ENCODE data around the gene PTPRZ1.

The PTPRZ1 gene

DNA sequence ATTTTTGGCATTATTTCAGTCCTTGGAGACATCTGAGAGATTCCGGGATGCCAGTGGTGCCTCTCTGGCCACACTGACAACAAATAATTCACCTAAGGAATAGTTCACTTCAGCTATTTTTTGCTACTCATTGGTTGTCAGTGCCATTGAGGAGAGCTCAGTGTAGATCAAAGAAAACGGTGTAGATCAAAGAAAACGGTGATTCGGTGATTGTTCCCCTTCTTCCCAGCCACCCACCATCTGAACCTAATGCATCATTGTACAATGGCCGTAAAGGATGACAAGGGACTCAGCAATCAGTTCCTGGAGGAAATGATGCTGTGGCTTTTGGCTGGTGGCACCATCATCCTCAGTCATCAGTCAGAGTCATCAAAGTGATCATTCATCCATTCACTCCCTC lies 80.6 kb downstream of the PTPRZ1 start:
- H3K27ac Mint-ChIP-seq = no peak overlapping the region
- no peak for ATAC-seq (ENCODE audit: low read depth)
- H3K27me3 Mint-ChIP-seq = peaks cover 3% of the 10 kb centered on the region
- no peaks in the 10 kb centered on the region for H3K4me1 Mint-ChIP-seq
- no peaks in the 10 kb centered on the region for H3K36me3 Mint-ChIP-seq
- no peak overlapping the region for H3K4me3 Mint-ChIP-seq
- DNase-seq (ENCODE audit: low spot score in 2 of 2) = no peak
- no peaks in the 10 kb centered on the region for H3K9me3 Mint-ChIP-seq

DNA sequence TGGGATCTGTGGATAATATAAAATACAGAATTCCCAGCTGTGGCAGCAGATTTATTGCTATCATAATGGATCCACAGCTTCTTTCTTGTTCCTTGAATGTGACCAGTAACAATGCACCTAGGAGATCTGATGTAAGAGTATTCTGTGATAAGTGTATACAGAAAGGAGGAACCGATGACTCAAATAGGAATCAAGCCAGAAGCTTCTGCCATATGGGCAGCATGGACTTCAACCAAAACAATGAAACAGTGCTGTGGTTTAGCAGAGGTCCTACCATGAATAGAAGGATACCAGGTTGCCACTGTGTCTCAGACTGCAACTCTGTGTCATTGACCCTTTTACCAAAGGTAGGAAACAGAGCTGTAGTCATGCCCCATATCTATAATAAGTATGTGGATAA lies 81.8 kb downstream of the PTPRZ1 start:
- Mint-ChIP-seq H3K27ac (no peak overlapping the region), H3K4me3 (no peak overlapping the region), H3K9me3 (no peaks in the 10 kb centered on the region), H3K27me3 (peaks cover 3% of the 10 kb centered on the region), H3K36me3 (no peaks in the 10 kb centered on the region), H3K4me1 (no peaks in the 10 kb centered on the region)
- ATAC-seq (ENCODE audit: low read depth) = no peak
- no peak for DNase-seq (ENCODE audit: low spot score in 2 of 2)

DNA sequence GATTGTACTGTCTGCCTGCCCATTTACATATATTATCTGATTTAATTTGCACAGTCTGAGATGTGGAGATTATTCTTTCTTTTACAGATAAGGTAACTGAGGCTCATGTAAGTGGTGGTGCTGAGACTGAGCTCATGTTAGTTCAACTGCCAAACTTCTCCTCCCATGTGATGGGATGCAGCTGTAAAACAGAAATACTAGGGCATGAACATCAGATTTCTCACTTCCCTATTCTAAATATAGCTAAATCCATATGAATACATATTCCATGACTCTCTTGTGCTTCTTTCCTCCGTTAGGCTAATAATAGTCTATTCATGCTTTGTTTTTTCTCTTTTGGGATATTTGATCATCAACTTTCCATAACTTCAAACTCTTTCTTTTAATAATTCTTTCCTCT lies 84.7 kb downstream of the PTPRZ1 start:
- Mint-ChIP-seq H3K27me3 (peaks cover 3% of the 10 kb centered on the region), H3K9me3 (no peaks in the 10 kb centered on the region), H3K4me3 (no peak overlapping the region), H3K27ac (no peak overlapping the region), H3K4me1 (no peaks in the 10 kb centered on the region), H3K36me3 (no peaks in the 10 kb centered on the region)
- ATAC-seq (ENCODE audit: low read depth) (no peak), DNase-seq (ENCODE audit: low spot score in 2 of 2) (no peak)

DNA sequence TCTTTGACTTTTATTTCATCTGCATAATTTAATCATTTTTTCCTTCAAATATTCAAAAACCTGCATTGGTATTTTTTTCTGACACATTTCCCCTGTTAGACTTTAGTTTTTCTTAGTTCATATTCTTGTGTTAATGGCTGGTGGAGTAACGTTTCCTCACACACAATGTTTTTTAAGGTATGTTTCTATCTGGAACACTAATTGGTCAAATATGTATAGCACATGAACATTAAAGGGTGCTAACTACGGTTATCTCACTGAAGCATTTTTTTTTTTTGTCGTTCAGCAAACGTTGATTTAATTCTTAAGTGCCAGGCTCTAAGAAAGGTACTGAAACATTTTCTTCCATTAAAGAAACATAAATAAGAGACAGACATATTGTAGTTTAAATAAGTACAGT lies 87.7 kb downstream of the PTPRZ1 start:
- ATAC-seq (ENCODE audit: low read depth) = no peak

DNA sequence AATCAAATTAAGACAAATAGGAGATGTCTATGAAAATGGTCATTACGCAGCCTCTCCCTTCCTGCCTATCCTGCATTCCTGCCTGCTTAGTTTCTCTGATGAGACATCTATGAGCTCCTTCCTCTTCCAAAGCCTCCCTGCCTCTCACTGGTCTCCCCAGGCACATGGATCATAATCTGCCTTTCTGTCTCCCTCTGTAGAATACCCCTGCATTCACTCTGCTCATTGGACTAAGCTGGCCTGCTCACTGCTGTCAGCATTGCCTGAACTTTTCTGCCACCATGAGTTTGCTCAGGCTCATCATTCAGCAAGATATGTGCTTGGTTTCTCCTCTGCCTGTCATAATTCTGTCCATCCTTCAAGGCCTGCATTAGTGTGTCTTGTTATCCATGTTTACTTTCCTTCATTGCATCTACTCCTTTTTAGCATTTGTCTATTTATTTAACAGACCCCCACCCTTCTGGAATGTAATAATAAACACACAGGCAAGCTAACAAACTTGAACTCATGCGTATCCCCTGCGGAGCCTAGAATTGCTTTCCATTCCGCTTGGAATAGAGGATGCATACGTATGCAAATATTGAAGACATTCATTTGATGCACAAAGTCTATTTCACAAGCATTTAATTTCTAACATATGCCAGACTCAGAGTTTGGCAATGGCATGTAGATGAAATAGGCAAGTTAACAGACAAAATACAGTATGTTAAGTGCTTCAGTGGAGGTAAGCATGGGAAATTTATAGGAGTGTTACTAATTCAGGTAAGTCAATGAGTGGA lies 88.3 kb downstream of the PTPRZ1 start:
- Mint-ChIP-seq H3K9me3 (peaks cover 4% of the 10 kb centered on the region), H3K4me1 (peaks cover 2% of the 10 kb centered on the region), H3K36me3 (no peaks in the 10 kb centered on the region), H3K27ac (no peak overlapping the region), H3K27me3 (peaks cover 5% of the 10 kb centered on the region), H3K4me3 (no peak overlapping the region)
- DNase-seq (ENCODE audit: low spot score in 2 of 2) (no peak), ATAC-seq (ENCODE audit: low read depth) (no peak)

More for the DNA sequence above, 87.7 kb downstream of the PTPRZ1 start:
- H3K27me3 Mint-ChIP-seq = peaks cover 3% of the 10 kb centered on the region
- H3K4me1 Mint-ChIP-seq = peaks cover 2% of the 10 kb centered on the region
- no peak overlapping the region for H3K4me3 Mint-ChIP-seq
- H3K9me3 Mint-ChIP-seq = peaks cover 4% of the 10 kb centered on the region
- no peak overlapping the region for H3K27ac Mint-ChIP-seq
- no peaks in the 10 kb centered on the region for H3K36me3 Mint-ChIP-seq
- DNase-seq (ENCODE audit: low spot score in 2 of 2) = no peak

DNA sequence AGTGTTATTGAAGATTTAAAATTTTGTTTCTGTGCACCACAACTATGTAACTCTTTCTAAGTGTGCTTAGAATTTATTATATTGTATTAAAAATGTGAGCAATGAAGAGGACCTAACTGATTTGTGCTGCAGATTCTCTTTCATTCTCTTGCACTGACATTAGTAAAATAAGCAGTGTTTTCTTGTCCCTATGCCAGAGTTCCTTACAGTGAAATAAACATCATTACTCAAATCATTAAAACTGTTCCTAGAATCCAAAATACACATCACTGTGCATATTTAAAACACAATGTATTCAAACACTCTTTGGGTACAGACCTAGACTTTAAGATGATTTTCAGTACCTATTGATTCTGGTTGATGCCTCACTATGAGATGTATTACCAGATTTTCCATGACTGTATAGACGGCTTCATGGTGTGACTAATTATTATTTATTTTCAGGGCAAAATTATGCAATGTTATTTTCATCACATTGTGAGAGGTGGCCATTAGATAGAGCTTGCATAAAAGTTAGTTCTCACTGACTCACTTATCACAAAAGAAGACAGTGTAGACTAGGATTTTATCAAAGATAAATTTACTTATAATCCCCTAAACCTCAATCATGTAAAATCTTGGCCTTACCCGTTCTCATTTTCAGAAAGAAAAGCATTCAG lies 93.4 kb downstream of the PTPRZ1 start:
- Mint-ChIP-seq H3K4me3 (no peak overlapping the region), H3K36me3 (no peaks in the 10 kb centered on the region), H3K27me3 (peaks cover 2% of the 10 kb centered on the region), H3K4me1 (peaks cover 2% of the 10 kb centered on the region), H3K9me3 (peaks cover 4% of the 10 kb centered on the region), H3K27ac (no peak overlapping the region)
- ATAC-seq (ENCODE audit: low read depth) (no peak), DNase-seq (ENCODE audit: low spot score in 2 of 2) (no peak)

DNA sequence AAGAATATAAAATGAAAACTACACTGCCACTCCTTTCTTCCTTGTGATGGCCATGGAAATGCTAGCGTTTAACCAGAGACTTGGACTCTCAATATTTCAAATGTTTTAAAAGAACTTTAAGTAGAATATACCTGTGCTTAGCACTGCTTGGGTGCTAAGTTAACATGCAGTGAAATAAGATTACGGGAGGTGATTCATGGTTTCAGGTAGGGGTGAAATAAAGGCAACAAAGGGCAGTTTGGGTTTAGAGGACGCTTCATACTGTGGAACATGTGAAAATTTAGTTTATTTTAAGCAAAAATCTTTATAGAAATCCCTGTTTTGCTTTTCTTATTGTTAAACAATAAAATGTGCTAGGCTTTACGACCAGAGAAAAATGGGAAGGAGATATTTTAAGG lies 94.0 kb downstream of the PTPRZ1 start:
- Mint-ChIP-seq H3K36me3 (no peaks in the 10 kb centered on the region), H3K27ac (no peak overlapping the region), H3K27me3 (peaks cover 2% of the 10 kb centered on the region), H3K9me3 (peaks cover 4% of the 10 kb centered on the region), H3K4me3 (no peak overlapping the region), H3K4me1 (peaks cover 2% of the 10 kb centered on the region)
- DNase-seq (ENCODE audit: low spot score in 2 of 2) (no peak), ATAC-seq (ENCODE audit: low read depth) (no peak)

DNA sequence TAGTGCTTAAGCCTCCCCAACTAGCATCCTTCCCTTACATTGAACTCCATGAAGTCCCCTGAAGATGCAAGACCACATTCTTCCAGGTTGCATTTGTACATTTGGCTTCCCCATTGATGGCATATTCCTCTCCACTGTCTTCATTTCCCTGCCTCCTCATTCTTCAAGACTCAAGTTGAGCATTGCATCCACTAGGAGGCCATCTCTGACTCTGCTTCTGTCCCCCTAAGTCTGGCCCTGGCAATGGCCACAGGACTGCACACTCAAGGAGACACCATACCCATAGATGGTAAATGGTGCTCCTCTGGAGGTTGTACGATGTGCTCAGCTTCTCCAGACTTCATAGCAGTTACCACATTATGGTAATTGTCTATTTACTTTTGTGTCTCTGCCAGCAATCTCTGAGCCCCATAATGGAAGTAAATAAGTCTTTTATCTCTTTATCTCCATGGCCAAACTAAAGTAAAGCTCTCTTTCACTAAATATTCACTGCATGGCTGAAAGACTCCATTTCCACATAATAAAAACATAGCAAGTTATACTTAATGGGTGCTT lies 112.6 kb downstream of the PTPRZ1 start:
- H3K9me3 Mint-ChIP-seq = no peaks in the 10 kb centered on the region
- H3K27ac Mint-ChIP-seq = no peak overlapping the region

DNA sequence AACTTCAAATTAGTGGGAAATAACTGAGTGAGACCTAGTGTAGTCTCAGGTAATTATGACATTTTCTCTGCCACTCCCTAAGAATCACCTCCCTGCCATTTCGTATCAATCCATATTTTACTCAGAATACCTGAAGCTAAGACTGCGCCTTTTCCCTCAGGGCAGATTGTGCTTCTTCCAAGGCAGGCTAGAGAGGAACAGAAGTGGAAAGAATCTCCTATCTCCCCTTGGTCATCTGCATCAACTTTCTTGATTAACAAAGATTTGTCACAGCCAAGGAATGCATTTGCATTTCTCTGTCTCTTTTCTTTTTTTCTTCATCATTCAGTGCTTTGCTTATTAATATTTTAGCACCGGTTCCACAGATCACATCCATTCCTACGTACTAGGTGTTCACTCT lies 119.1 kb downstream of the PTPRZ1 start:
- Mint-ChIP-seq H3K36me3 (no peaks in the 10 kb centered on the region), H3K9me3 (no peaks in the 10 kb centered on the region), H3K4me3 (no peak overlapping the region), H3K27ac (no peak overlapping the region), H3K4me1 (no peaks in the 10 kb centered on the region), H3K27me3 (peaks cover 2% of the 10 kb centered on the region)
- ATAC-seq (ENCODE audit: low read depth) (no peak), DNase-seq (ENCODE audit: low spot score in 2 of 2) (no peak)

More for the DNA sequence above, 112.6 kb downstream of the PTPRZ1 start:
- H3K27me3 Mint-ChIP-seq = peaks cover 7% of the 10 kb centered on the region
- DNase-seq (ENCODE audit: low spot score in 2 of 2) (no peak), ATAC-seq (ENCODE audit: low read depth) (no peak)
- no peak overlapping the region for H3K4me3 Mint-ChIP-seq
- H3K36me3 Mint-ChIP-seq = no peaks in the 10 kb centered on the region
- no peaks in the 10 kb centered on the region for H3K4me1 Mint-ChIP-seq

DNA sequence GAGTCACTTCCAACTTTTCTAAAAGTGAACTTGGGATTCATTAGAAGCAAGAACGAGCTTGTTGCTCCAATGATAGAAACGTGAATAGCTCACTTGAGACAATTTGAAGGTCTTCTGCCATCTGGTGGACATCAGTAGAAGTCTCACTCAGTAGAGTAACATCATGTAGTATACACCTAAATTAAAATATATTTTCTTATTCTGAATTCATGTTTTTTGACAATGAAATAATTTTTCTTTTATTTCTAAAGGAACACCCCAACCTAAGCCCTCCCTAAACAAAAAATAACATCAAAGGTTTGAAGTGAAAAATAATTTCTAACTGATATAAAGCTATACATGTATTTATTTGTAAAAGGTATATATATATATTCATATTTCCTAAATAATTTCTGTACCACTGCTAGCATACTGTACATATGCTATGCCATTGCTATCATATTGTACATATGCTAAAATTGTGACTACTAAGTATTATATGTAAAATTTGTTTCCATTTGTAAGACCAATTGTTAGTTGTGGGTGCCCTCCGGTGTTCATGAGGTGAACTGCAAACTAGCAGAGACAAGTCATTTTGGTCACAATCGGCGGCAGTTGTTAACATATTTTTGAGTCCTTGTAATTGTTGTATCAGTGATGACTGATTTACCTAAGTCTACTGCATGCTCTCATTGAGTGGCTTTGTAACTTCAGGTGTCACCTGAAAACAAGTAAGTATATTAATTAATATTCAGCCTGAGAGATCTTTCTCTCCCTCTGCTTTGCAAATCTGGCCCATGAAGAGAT lies 121.9 kb downstream of the PTPRZ1 start:
- ATAC-seq (ENCODE audit: low read depth) = peak; percentile 84
- DNase-seq (ENCODE audit: low spot score in 2 of 2) = peak; percentile 30 to 35
- Mint-ChIP-seq H3K4me3 (no peak overlapping the region), H3K27me3 (no peaks in the 10 kb centered on the region), H3K4me1 (no peaks in the 10 kb centered on the region), H3K9me3 (no peaks in the 10 kb centered on the region), H3K36me3 (no peaks in the 10 kb centered on the region), H3K27ac (no peak overlapping the region)

DNA sequence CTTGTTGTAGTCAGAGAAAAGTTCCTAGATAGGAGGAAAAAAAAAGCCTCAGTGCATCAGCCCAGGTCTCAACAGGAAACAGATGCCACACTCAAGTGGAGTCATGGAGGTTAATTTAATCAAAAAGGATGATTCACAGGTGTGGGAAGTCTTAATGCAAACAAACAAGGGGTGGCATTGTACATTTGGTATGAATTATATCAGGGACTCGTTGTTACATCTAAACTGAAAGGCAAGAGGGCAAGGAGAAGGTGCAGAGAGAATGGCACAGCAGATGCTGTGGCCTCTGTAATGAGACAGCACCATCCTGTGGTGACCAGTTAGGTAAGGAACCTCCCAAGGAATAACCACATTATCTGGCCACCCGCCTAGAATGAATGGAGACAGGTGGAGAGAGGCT lies 133.7 kb downstream of the PTPRZ1 start:
- peaks cover 7% of the 10 kb centered on the region for H3K27me3 Mint-ChIP-seq
- H3K36me3 Mint-ChIP-seq = no peaks in the 10 kb centered on the region
- H3K27ac Mint-ChIP-seq = no peak overlapping the region
- ATAC-seq (ENCODE audit: low read depth) = no peak
- H3K4me3 Mint-ChIP-seq = no peak overlapping the region
- no peaks in the 10 kb centered on the region for H3K4me1 Mint-ChIP-seq
- DNase-seq (ENCODE audit: low spot score in 2 of 2) = no peak
- H3K9me3 Mint-ChIP-seq = no peaks in the 10 kb centered on the region

DNA sequence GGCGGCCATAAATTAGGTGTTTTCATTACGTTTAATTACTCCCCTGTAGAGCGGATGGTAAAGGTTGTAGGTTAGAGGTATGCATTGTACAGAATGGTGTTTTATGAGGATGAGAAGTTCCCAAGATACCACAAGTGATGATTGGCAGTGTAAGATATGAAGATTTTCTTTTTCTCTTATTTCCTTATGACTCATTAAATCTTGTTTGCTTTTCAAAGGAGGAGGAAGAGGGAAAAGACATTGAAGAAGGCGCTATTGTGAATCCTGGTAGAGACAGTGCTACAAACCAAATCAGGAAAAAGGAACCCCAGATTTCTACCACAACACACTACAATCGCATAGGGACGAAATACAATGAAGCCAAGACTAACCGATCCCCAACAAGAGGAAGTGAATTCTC lies 137.2 kb downstream of the PTPRZ1 start:
- Mint-ChIP-seq H3K27me3 (peaks cover 5% of the 10 kb centered on the region), H3K27ac (no peak overlapping the region), H3K36me3 (no peaks in the 10 kb centered on the region), H3K4me3 (no peak overlapping the region), H3K4me1 (no peaks in the 10 kb centered on the region), H3K9me3 (no peaks in the 10 kb centered on the region)
- DNase-seq (ENCODE audit: low spot score in 2 of 2) (no peak), ATAC-seq (ENCODE audit: low read depth) (no peak)

DNA sequence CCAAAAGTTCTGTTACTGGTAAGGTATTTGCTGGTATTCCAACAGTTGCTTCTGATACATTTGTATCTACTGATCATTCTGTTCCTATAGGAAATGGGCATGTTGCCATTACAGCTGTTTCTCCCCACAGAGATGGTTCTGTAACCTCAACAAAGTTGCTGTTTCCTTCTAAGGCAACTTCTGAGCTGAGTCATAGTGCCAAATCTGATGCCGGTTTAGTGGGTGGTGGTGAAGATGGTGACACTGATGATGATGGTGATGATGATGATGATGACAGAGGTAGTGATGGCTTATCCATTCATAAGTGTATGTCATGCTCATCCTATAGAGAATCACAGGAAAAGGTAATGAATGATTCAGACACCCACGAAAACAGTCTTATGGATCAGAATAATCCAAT lies 140.1 kb downstream of the PTPRZ1 start:
- DNase-seq (ENCODE audit: low spot score in 2 of 2) (no peak), ATAC-seq (ENCODE audit: low read depth) (no peak)
- no peak overlapping the region for H3K4me3 Mint-ChIP-seq
- H3K27ac Mint-ChIP-seq = no peak overlapping the region
- no peaks in the 10 kb centered on the region for H3K4me1 Mint-ChIP-seq
- no peaks in the 10 kb centered on the region for H3K27me3 Mint-ChIP-seq
- H3K36me3 Mint-ChIP-seq = no peaks in the 10 kb centered on the region
- no peaks in the 10 kb centered on the region for H3K9me3 Mint-ChIP-seq

DNA sequence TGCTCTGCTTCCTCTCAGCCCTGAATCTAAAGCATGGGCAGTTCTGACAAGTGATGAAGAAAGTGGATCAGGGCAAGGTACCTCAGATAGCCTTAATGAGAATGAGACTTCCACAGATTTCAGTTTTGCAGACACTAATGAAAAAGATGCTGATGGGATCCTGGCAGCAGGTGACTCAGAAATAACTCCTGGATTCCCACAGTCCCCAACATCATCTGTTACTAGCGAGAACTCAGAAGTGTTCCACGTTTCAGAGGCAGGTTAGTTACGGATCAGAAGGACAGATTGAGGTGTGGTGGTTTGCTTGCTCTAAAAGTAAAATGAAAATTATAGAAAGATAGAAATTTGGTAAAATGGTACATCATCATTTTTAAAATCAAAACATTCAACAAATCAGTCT lies 140.7 kb downstream of the PTPRZ1 start:
- no peaks in the 10 kb centered on the region for H3K9me3 Mint-ChIP-seq
- no peak for ATAC-seq (ENCODE audit: low read depth)
- no peaks in the 10 kb centered on the region for H3K36me3 Mint-ChIP-seq
- H3K4me1 Mint-ChIP-seq = no peaks in the 10 kb centered on the region
- no peak overlapping the region for H3K27ac Mint-ChIP-seq
- no peaks in the 10 kb centered on the region for H3K27me3 Mint-ChIP-seq
- H3K4me3 Mint-ChIP-seq = no peak overlapping the region
- no peak for DNase-seq (ENCODE audit: low spot score in 2 of 2)

All from memory B cell (primary cell).